WI38 (cell line): Measurements from ENCODE around the gene SHLD2.
"Not testable (repeated sequence)": the region's sequence is repeated elsewhere in the genome, so short reads cannot be mapped to it uniquely, and the experiment has no call there.

ENCODE experiments used
- H3K4me3 ChIP-seq: 2 replicates; pipeline ENCODE4 v1.5.1; 2011; ENCODE audit warnings: low read depth, mild to moderate bottlenecking, control low read depth, low read length
- TF ChIP-seq, protein P1 (sequence below): IDR thresholded peaks from 2 replicates; pipeline ENCODE4 v1.5.1; 2012; ENCODE audit warnings: low read depth, mild to moderate bottlenecking, control low read depth, low read length

The SHLD2 gene

DNA sequence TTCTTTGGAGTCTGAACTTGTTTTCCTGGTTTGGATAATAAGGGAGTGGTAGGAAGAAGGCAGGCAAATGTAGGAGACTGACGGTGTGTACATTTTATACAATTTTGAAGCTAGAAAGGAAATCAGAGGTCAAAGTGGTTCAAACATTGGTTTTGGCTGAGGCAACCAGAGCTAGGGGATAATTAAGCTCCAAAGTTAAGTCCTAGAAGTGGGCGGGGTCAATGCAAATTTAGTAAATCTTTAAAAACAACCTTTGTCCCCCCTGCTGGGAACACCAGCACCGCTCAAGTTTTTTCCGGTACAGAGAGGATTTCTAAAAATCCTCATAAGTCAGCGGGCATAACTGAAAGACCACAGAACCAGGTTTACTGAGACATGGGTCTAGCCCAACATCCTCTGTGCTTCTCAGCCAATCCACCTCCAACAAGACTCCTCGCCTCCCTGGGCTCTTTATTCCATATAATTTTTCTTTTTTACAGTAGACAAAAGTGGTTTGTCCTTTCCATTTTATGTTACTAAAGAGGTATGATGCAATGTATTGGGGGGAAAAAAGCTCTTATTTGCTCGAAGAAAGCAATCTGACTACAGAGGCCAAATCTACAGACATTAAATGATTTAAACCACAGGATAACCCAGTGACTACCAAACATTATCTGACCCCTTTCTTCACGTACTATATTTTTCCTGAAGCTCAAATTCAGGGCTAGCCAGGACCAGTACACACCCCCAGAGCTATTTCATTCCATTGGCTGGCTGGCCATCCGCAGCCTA lies 2.0 kb upstream of the SHLD2 start:
- peak overlapping the region; percentile 87 for H3K4me3 ChIP-seq
- TF ChIP-seq, protein P1, sequence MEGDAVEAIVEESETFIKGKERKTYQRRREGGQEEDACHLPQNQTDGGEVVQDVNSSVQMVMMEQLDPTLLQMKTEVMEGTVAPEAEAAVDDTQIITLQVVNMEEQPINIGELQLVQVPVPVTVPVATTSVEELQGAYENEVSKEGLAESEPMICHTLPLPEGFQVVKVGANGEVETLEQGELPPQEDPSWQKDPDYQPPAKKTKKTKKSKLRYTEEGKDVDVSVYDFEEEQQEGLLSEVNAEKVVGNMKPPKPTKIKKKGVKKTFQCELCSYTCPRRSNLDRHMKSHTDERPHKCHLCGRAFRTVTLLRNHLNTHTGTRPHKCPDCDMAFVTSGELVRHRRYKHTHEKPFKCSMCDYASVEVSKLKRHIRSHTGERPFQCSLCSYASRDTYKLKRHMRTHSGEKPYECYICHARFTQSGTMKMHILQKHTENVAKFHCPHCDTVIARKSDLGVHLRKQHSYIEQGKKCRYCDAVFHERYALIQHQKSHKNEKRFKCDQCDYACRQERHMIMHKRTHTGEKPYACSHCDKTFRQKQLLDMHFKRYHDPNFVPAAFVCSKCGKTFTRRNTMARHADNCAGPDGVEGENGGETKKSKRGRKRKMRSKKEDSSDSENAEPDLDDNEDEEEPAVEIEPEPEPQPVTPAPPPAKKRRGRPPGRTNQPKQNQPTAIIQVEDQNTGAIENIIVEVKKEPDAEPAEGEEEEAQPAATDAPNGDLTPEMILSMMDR: no peak

GRCh38 chr10:87093632-87094372 lies 1.2 kb upstream of the SHLD2 start:
- TF ChIP-seq, protein P1: no peak

DNA sequence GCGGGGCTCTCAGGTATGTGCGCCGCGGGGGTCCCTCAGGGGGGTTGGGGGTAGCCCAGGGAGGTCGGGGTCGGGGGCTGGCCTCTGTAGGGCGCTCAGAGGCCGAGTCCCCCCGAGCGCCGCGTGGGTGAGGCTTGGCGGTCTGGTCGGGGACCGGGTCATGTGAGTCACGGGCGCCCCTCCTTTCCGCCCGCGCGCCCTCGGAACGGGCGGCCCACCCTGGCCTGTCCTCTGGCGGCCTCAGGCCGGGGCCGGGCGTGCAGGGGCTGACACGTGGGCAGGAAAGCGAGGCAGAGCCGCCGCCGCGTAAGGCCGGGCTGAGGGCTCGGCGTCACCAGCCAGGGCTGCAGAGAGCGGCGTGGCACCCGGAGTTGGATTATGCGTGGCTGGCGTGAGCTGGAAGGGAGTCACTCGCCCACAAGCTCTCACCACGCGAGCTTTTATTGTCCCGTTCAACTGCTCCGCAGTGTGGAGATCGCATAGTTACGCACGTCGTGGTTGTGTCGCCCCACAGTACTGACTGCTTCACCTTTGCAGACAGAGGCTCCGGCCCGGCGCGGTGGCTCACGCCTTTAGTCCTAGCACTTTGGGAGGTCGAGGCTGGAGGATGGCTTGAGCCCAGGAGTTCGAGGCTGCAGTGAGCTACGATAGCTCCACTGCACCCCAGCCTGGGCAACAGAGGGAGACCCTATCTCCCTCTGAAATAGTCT lies 385 bp downstream of the SHLD2 start:
- TF ChIP-seq, protein P1: no peak
- H3K4me3 ChIP-seq: peak overlapping the region; percentile 54

More at GRCh38 chr10:87093632-87094372, 1.2 kb upstream of the SHLD2 start:
- peak overlapping the region; percentile 87 for H3K4me3 ChIP-seq

GRCh38 chr10:87101996-87102395 lies 7.0 kb downstream of the SHLD2 start:
- TF ChIP-seq, protein P1: no peak
- no peak overlapping the region for H3K4me3 ChIP-seq

- H3K4me3 ChIP-seq: not testable (repeated sequence)
These were observed 9.7 kb downstream of the SHLD2 start for GRCh38 chr10:87104727-87105126.

GRCh38 chr10:87105446-87106124 lies 10.6 kb downstream of the SHLD2 start:
- TF ChIP-seq, protein P1: no peak

DNA sequence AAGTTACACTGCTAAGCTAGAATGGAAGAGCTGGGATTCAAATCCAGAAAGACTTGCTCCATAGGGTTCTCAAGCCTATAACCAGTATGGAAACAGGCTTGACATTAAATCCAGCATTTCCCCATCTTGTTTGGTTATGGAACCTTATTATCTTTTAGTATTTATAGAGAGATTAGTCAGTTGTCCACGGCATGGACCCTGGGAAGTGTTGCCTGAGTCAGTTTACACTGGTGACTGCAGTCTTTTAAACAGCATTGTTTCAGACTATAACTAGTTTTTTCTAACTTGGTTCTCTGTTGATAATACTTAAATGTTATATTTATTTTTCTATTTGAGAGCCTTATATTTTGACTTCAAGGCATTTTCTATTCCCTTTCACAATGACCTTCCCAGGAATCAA lies 23.1 kb downstream of the SHLD2 start:
- H3K4me3 ChIP-seq: not testable (repeated sequence)

More at GRCh38 chr10:87105446-87106124, 10.6 kb downstream of the SHLD2 start:
- no peak overlapping the region for H3K4me3 ChIP-seq

- not testable (repeated sequence) for H3K4me3 ChIP-seq
These were observed 24.0 kb downstream of the SHLD2 start for GRCh38 chr10:87119029-87119428.

DNA sequence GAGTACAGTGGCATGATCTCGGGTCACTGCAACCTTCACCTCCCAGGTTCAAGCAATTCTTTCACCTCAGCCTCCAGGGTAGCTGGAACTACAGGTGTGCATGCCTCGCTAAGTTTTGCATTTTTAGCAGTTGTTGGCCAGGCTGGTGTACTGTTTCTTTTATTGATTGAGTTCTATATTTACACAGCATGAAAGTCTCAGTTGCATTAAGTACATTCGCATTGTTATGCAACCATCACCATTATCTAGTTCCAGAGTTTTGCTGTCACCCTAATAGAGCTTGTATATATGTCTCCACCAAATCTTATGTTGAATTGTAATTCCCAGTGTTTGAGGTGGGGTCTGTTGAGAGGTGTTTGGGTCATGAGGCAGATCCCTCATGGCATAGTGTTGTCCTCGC lies 28.3 kb downstream of the SHLD2 start:
- not testable (repeated sequence) for H3K4me3 ChIP-seq

DNA sequence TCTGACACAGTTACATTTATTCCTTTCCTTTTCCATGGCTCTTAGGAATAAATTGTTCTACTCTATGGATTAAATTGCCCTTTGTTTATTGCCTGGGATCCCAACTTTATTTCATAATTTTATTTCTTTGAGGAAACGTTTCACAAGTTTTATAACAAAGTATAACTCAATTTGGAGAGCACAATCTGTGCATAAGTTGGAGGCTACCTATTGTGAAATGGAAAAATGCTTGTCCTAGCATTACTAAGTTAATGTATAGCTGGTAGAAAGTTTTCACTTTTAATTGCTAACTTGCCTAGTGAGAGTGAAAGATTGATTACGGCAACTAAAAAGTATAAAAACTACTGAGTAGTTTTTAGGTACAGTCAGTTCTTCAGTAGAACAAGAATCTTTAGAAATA lies 32.0 kb downstream of the SHLD2 start:
- H3K4me3 ChIP-seq: not testable (repeated sequence)

DNA sequence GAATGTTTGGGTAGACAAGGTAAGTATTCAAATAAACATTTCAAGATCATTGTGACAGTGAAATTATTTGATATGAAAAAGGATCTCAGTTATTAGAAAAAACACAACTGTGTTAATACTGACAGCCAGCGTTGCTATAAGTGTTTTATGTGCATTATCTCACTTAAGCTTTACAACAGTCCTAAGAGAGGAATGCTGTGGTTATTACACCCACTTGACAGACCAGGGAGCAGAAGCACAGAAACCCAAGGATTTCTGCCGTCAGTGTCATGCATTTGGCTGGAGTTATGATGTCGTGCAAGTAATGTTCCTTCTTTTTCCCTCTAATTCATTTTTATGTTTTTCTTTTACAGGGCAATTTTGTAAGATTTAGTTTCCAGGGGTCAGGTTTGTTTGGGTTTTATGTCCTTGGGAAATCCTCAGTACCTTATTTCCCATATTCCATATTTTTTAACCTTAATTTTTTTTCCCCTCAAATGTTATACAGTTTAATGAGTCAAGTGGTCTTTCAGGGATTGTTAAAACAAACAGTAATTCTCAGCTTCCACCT lies 32.7 kb downstream of the SHLD2 start:
- not testable (repeated sequence) for H3K4me3 ChIP-seq

- H3K4me3 ChIP-seq: not testable (repeated sequence)
These were observed 37.2 kb downstream of the SHLD2 start for GRCh38 chr10:87132176-87132575.
